Stimulated activated CD8-positive, alpha-beta memory T cell treated with anti-CD3 and anti-CD28 coated beads, Interleukin-7, amount 100 ng/mL, for 1 hour (primary cell): ENCODE data around the gene THBS2.
"Not testable (repeated sequence)": the region's sequence is repeated elsewhere in the genome, so short reads cannot be mapped to it uniquely, and the experiment has no call there.

ENCODE experiments used
- DNase-seq, 2 donors: peaks; one replicate each; pipeline ENCODE4 v3.0.0-alpha.2; 2020; ENCODE audit warnings: low read depth in 2 of 2

THBS2 gene

DNA sequence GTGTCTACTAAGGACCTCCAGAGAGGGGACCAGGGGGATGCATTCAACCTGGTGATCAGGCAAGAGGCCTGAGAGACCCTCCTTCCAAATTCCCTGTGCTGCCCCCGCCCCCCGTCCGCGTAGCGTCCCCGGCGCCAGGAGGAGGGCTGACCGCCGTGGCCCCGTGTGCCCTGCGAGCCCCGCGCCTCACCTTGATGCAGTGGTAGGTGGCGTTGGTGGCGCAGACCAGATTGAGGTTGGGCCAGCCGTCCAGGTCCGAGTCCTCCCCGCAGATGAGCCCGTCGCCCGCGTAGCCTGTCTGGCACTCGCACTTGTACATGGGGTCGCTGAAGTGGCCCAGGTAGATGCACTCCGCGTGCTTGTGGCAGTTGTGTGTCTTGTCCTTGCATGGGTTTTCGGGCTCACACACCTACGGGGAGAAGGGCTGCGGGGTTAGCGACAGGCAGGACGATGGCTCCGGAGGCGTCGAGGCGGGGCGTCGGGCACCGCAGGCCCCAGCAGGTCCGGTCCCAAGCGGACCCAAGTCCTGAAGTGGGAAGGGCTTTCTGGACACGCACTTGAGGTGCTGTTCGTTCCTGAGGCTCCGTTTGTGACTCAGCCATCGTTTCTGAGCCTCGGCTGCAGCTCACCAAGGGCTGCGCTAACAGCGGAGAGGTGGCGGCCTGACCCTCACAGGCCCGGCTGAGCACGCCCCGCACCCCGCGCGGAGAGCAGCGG is 21.7 kb downstream of the THBS2 start:
- DNase-seq, result no peak

- DNase-seq, result no peak
Measured at GRCh38 chr6:169230946-169231789, 22.5 kb downstream of the THBS2 start.

DNA sequence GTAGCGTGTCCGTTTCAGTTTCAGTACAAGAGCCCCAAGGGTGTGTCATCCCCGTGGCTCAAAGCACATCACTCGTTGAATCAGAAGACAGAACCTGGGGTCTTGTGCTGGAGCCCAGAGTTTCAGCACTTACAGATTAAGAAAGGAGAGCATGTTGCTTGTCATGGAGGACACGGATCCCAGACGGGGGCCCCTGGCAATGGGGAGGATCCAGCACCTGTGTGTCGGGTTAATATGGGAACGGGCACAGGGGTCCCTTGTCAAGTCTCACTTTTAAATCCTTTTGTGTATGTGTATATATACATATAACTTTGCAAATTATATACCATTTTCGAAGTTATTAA is 23.4 kb downstream of the THBS2 start:
- DNase-seq, result no peak

DNA sequence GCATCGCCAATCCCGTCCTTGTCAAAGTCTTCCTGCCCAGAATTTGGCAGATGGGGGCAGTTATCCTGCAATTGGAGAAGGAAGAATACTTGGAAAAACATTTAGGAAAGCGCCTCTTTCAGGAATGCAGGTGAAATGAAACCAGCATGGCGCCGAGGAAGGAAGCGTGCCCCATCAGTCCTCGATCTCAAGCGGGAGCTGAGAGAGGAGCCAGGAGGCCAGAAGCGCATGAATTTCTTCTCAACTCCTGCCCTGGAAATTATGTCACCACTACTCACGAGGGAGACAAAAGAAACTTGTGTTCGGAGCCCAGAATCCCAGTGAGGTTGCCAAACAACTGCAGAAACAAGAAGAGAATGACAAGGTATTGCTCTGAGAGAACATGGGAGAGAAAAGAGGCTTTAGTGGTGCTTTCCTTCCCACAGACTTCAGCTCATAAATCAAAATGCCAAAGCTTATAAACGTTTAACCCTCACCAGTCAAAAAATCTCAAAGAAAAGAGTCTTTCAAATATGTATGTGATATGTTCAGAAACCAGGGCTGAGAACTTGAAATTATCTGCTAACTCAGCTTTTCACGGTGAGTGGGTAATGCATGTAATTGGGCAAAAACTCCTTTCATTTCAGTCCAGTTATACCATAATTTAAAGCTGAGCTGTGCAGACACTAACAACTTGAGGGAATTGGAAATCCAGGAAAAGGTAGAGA is 23.9 kb downstream of the THBS2 start:
- DNase-seq, result no peak

DNA sequence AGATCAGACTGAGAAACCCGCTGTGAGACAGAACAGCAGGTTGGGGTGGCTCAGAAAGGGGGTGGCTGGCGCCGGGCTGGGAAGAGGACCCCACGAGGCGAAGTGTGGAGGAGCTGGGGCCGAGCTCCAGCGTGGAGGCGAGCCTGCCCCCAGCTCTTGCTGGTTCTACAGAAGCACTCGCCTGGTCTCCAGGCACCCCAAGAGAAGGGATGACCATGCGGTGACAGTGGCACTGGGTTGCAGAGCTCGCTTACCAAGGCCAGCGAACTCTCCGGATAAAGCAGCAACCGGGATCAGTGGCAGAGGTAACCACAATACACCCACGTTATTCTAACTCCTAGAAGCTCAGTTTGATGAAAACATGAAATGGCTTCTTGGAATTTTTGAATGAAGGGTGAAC is 26.5 kb downstream of the THBS2 start:
- DNase-seq, result no peak

DNA sequence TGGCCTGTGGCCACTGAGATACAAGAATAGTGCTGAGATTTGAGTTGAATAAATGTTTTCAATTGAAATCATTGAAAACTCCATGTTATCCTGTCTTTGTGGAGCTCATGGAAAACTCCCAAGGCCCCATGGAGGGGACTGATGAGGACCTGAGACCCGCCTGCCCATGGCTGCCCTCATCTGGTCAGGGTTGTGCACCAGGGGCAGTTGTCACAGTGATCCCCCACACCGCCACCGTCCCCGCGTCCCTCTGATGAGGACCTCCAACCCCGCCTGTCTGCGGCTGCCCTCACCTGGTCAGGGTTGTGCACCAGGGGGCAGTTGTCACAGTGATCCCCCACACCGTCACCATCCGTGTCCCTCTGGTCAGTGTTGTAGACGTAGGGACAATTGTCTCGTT is 27.8 kb downstream of the THBS2 start:
- no peak for DNase-seq

GRCh38 chr6:169225131-169225576 is 28.5 kb downstream of the THBS2 start:
- no peak for DNase-seq

DNA sequence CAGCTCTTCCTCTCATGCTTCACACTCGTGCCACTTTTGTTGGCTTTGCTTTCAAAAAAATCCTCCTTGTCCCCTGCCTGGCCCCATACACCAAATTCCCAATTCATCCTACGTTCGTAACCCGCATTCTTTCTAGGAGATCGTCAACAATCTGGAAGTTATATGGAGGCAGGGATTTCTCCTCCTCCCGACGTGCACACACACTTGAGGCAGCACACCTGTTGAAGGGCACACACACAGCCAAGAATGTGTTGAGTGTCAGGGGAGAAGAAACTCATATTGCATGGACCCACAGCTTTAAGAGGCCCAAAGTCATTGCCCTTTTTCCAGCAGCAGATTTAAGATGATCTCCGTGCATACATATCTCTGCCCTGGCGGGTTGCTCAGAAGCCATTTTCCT is 28.9 kb downstream of the THBS2 start:
- DNase-seq, result no peak

- no peak for DNase-seq
Measured at GRCh38 chr6:169224185-169224695, 29.4 kb downstream of the THBS2 start.

GRCh38 chr6:169223006-169223405 is 30.6 kb downstream of the THBS2 start:
- DNase-seq, result no peak

GRCh38 chr6:169222126-169222525 is 31.5 kb downstream of the THBS2 start:
- DNase-seq, result no peak

DNA sequence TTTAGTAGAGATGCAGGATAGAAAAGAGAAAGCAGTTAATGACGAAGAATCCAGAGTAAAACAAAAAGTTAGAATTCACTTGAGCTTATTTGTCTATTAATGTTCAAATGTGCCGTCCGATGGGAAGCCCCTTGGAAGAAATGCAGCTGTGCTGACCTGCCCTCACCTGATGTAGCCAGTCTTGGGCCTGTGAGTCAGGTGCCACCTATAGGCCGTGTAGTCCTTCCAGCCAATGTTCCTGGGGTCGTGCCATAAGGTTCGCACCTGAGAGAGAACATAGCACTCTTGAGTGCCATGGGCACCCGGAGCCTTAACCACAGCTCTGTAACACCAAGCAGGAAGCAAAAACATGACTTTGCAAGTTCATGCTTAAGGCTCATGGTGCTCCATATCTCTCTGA is 32.4 kb downstream of the THBS2 start:
- DNase-seq, result no peak

GRCh38 chr6:169220068-169220964 is 33.3 kb downstream of the THBS2 start:
- DNase-seq, result no peak

GRCh38 chr6:169217972-169218371 is 35.7 kb downstream of the THBS2 start:
- DNase-seq, result no peak

DNA sequence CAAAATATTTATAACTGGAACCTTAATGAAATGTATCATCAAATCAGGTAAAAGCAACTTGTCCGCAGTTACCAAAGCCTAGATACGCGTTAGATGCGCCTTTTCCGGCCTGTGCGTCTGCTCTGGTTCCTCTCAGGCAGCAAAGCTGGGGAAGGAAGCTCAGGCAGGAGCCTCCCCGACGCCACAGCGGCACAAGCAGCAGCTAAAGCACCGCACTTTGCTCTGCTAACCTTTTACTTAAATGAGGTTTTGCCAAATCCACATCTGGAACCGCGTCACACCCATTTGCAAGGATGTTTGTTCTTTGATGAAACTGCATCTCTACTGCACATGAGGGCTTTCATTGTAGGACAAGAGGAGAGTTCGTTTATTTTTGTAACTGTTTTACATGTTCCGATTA is 36.8 kb downstream of the THBS2 start:
- no peak for DNase-seq

GRCh38 chr6:169215201-169215681 is 38.4 kb downstream of the THBS2 start:
- DNase-seq, result no peak

GRCh38 chr6:169214789-169215188 is 38.9 kb downstream of the THBS2 start:
- DNase-seq, result not testable (repeated sequence)

GRCh38 chr6:169213814-169214520 is 39.7 kb downstream of the THBS2 start:
- DNase-seq, result no peak

GRCh38 chr6:169212897-169213813 is 40.5 kb downstream of the THBS2 start:
- peak; percentile 67 to 73 for DNase-seq
